ENCODE results near the gene KIF17.

Gene KIF17

DNA sequence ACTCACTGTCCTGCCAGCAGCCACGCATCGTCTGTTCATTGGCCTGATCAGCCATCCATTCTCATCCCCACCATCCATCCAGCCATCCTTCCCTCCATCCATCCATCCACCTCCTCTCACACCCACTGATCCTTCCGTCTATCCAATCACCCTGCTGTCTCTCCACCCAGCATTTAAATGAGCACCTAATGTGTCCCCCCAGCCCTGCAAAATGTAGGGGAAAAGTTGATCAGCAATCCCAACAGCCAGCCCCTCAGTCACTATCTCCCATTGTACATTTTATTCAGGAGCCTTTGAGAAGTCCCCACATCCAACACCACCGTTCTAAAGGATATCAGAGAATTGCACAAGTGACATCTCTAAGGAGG is 45.6 kb downstream of the KIF17 start:
- Histone ChIP-seq H3K4me2 (ENCODE audit: low read length) (no peak overlapping the region), H3K27me3 (ENCODE audit: control insufficient read depth, low read length) (0 out of 2 replicates have a peak, but pooled peaks cover 3% of the 10 kb centered on the region), H3F3A (ENCODE audit: control insufficient read depth, insufficient read depth) (no peaks in the 10 kb centered on the region), H3K9me3 (ENCODE audit: control insufficient read depth, insufficient read depth, low read length) (no peaks in the 10 kb centered on the region), H3K4me3 (ENCODE audit: low read length) (no peak overlapping the region), H3K4me1 (ENCODE audit: control insufficient read depth, low read length) (no peaks in the 10 kb centered on the region), H3K9me2 (replicated peaks; ENCODE audit: control insufficient read depth, low read length) (no peaks in the 10 kb centered on the region), H3K27ac (ENCODE audit: low read depth, low read length) (no peak overlapping the region), H3K36me3 (ENCODE audit: control insufficient read depth, low read length) (no peaks in the 10 kb centered on the region), H4K20me1 (ENCODE audit: control insufficient read depth, insufficient read depth, low read depth, low read length) (no peaks in the 10 kb centered on the region), H3K79me2 (ENCODE audit: control insufficient read depth, low read length) (no peaks in the 10 kb centered on the region)
- TF ChIP-seq EZH2phosphoT487 (IDR thresholded peaks at IDR 0.05; ENCODE audit: borderline replicate concordance, low read length), result no peak
- TF ChIP-seq, protein P1, sequence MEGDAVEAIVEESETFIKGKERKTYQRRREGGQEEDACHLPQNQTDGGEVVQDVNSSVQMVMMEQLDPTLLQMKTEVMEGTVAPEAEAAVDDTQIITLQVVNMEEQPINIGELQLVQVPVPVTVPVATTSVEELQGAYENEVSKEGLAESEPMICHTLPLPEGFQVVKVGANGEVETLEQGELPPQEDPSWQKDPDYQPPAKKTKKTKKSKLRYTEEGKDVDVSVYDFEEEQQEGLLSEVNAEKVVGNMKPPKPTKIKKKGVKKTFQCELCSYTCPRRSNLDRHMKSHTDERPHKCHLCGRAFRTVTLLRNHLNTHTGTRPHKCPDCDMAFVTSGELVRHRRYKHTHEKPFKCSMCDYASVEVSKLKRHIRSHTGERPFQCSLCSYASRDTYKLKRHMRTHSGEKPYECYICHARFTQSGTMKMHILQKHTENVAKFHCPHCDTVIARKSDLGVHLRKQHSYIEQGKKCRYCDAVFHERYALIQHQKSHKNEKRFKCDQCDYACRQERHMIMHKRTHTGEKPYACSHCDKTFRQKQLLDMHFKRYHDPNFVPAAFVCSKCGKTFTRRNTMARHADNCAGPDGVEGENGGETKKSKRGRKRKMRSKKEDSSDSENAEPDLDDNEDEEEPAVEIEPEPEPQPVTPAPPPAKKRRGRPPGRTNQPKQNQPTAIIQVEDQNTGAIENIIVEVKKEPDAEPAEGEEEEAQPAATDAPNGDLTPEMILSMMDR (IDR thresholded peaks at IDR 0.05; ENCODE audit: low read depth, low read length, poor library complexity, severe bottlenecking), result no peak

DNA sequence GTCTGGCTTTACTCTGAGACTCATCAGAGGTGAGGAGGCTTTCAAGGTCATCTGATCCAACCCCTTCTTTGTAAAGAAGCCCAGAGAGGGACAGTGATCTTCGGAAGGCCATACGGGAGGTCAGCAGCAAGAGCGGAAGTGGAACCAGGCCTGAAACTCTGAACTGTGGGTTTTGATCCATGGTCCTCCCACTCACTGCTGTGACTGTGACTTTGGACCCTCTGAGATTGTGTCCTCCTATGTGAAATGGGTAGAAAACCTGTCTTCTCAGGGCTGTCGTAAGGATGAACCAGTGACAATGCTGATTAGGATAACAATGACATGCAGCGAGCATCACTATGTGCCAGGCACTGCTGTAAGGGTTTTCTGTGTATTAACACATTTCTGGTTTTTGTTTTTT is 46.9 kb downstream of the KIF17 start:
- no peak overlapping the region for H3K27ac ChIP-seq (ENCODE audit: low read depth, low read length)
- H3F3A ChIP-seq (ENCODE audit: control insufficient read depth, insufficient read depth), result no peaks in the 10 kb centered on the region
- no peaks in the 10 kb centered on the region for H3K79me2 ChIP-seq (ENCODE audit: control insufficient read depth, low read length)
- H3K36me3 ChIP-seq (ENCODE audit: control insufficient read depth, low read length), result no peaks in the 10 kb centered on the region
- H3K9me3 ChIP-seq (ENCODE audit: control insufficient read depth, insufficient read depth, low read length), result 0 out of 2 replicates have a peak, but pooled peaks cover 2% of the 10 kb centered on the region
- H4K20me1 ChIP-seq (ENCODE audit: control insufficient read depth, insufficient read depth, low read depth, low read length), result no peaks in the 10 kb centered on the region
- H3K4me3 ChIP-seq (ENCODE audit: low read length), result no peak overlapping the region
- no peaks in the 10 kb centered on the region for H3K9me2 ChIP-seq (replicated peaks; ENCODE audit: control insufficient read depth, low read length)
- H3K4me1 ChIP-seq (ENCODE audit: control insufficient read depth, low read length), result peaks cover 12% of the 10 kb centered on the region
- 0 out of 2 replicates have a peak, but pooled peaks cover 3% of the 10 kb centered on the region for H3K27me3 ChIP-seq (ENCODE audit: control insufficient read depth, low read length)
- TF ChIP-seq EZH2phosphoT487 (IDR thresholded peaks at IDR 0.05; ENCODE audit: borderline replicate concordance, low read length), result no peak
- TF ChIP-seq, protein P1 (IDR thresholded peaks at IDR 0.05; ENCODE audit: low read depth, low read length, poor library complexity, severe bottlenecking), result no peak
- no peak overlapping the region for H3K4me2 ChIP-seq (ENCODE audit: low read length)

DNA sequence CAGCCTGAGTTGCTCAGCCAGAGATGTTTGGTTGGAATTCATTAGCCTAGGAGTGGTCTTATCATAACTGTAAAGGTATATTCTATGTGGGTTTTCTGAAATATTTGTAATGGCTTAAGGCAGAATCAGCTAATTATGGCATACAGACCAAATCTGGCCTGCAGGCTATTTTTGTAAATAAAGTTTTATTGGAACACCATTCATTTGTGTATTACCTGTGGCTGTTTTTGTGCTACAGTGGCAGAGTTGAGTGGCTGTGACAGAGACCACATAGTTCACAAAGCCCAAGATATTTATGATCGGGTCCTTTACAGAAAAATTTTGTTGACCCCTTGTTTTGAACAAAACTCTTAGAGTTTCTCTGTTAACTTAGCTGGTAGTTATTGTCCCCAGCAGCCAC is 49.2 kb downstream of the KIF17 start:
- Histone ChIP-seq H4K20me1 (ENCODE audit: control insufficient read depth, insufficient read depth, low read depth, low read length) (no peaks in the 10 kb centered on the region), H3K4me1 (ENCODE audit: control insufficient read depth, low read length) (peaks cover 16% of the 10 kb centered on the region), H3K27ac (ENCODE audit: low read depth, low read length) (no peak overlapping the region), H3K4me3 (ENCODE audit: low read length) (no peak overlapping the region), H3K9me3 (ENCODE audit: control insufficient read depth, insufficient read depth, low read length) (0 out of 2 replicates have a peak, but pooled peaks cover 2% of the 10 kb centered on the region), H3K27me3 (ENCODE audit: control insufficient read depth, low read length) (no peaks in the 10 kb centered on the region), H3K36me3 (ENCODE audit: control insufficient read depth, low read length) (no peaks in the 10 kb centered on the region), H3F3A (ENCODE audit: control insufficient read depth, insufficient read depth) (no peaks in the 10 kb centered on the region), H3K79me2 (ENCODE audit: control insufficient read depth, low read length) (no peaks in the 10 kb centered on the region), H3K4me2 (ENCODE audit: low read length) (no peak overlapping the region), H3K9me2 (replicated peaks; ENCODE audit: control insufficient read depth, low read length) (no peaks in the 10 kb centered on the region)
- TF ChIP-seq EZH2phosphoT487 (IDR thresholded peaks at IDR 0.05; ENCODE audit: borderline replicate concordance, low read length), result no peak
- TF ChIP-seq, protein P1 (IDR thresholded peaks at IDR 0.05; ENCODE audit: low read depth, low read length, poor library complexity, severe bottlenecking), result no peak

Data from DOHH2 (cell line).